Epithelial cell of alveolus of lung (primary cell): ENCODE data around the gene ZNF701. TPM values are rescaled to one million over a fixed set of nuclear protein-coding genes. Genes with fewer than 3 reads are reported as not detected.

ENCODE experiments used
- total RNA-seq: library from RNA; depleted of rRNA; stranded (reverse); fragments of >200 nt; gene quantifications from 2 replicates; pipeline ENCODE4 v1.2.1, GENCODE V29; 2015

The ZNF701 gene
- 7.5 and 24.4 TPM in 2 replicates for total RNA-seq

DNA sequence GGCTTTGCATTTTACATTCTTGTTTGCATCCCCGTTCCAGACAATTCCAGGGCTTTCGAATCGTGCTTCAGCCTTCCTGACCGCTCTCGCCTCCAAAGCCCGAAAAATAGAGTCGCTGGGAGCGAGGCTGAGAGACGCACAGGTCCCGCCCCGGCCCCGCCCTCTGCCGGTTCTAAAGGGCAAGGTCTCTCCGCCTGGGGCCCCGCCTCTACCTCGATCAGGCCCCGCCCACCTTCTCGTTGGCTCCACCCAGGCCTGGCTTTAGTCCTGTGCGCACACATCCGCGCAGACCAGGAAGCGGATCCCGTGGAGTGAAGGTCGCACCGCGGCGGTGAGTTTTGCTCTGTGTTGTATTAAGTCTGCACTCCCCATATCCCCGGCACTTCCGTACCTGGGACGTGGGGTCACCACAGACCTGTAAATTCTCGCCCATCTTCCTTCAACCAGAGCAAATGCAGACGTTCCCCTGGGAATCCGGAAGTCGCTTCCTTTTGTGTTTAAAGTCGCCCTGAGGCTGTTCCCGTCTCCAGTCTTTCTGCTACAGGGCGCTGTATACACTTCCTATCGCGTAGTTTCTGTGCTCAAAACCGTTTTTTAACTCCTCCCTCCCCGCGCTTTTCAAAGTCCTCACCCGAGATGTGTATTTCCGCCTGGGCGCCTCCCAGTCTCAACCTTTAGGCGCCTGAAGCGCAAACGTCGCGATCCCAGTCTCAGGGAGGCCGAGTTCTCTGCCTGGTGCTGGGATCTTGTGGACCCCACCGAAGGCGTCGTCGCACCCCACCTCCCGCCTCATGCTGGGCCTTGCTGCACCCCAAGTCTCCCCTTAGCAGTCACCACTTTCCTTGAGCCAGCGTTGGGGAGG, at the start of gene ZNF701:
Gene ZNF701 (plus strand): TSS at position 288 of the 862 bp plus-strand sequence. CDS start 3,861 bp downstream, outside the sequence.

DNA sequence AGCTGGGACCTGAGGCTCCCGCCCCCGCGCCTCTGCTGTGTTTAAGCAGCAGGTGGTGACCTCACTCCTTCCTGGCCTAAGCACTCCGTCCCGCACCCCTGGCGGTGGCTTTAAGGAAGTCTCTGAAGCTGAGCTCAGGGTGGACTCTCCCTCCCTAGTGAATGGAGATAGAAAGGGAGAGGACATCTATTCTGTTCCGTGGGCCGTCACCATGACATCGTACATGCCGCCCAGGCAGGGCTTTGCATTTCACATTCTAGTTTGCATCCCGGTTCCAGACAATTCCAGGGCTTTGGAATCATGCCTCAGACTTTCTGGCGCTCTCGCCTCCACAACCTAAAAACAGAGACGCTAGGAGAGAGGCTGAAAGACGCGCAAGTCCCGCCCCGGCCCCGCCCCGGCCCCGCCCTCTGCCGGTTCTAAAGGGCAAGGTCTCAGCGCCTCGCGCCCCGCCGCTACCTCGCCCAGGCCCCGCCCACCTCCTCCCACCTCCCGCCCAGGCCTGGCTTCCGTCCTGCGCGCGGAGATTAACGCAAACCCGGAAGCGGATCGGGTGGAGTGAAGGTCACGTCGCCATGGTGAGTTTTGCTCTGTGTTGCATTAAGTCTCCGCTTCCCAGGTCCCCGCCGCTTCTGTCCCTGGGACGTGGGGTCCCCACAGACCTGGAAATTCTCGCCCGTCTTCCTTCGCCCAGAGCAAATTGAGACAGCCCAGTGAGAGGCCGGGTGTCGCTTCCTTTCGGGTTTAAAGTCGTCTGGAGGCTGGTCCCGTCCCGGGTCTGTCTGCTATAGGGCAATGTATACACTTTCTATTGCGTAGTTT, 42.7 kb upstream of the ZNF701 start, which contains the start of gene ZNF808:
Gene ZNF808 (plus strand): TSS at position 535 of the 822 bp plus-strand sequence. CDS start 15,617 bp downstream, outside the sequence.

Other genes starting within 250 kb of the ZNF701 start
- gene ZNF610, start 234.0 kb upstream of the ZNF701 start, total RNA-seq: 1.4 and 13.9 TPM in 2 replicates
- gene ZNF880, start 200.4 kb upstream of the ZNF701 start, total RNA-seq: 17.1 and 29.9 TPM in 2 replicates
- 6.6 and 16.4 TPM in 2 replicates for gene ZNF528, start 172.4 kb upstream of the ZNF701 start, total RNA-seq
- not detected in 2 replicates for gene ZNF534, start 141.1 kb upstream of the ZNF701 start, total RNA-seq
- 2.2 and 2.3 TPM in 2 replicates for gene ZNF578, start 116.7 kb upstream of the ZNF701 start, total RNA-seq
- 8.5 and 11.0 TPM in 2 replicates for gene ZNF808, start 42.6 kb upstream of the ZNF701 start, total RNA-seq
- 10.7 and 22.2 TPM in 2 replicates for gene ZNF83, start 68.1 kb downstream of the ZNF701 start, total RNA-seq
- gene ZNF611, start 164.8 kb downstream of the ZNF701 start, total RNA-seq: 4.9 and 11.7 TPM in 2 replicates
- 1.0 and 3.1 TPM in 2 replicates for gene ZNF600, start 216.5 kb downstream of the ZNF701 start, total RNA-seq